SU-DHL-6 (cell line): ENCODE data around the gene ALDH16A1.

Source experiments
- EZH2phosphoT487 ChIP-seq: fragments of 200-600 bp; sonication (generic), shearing (Covaris generic); conservative IDR thresholded peaks from 2 replicates; pipeline ENCODE4 v1.6.1; 2018; ENCODE audit warnings: mild to moderate bottlenecking, antibody characterized with exemption, low read length, moderate library complexity, mixed read lengths
- TF ChIP-seq, protein P1 (sequence below): fragments of 200-600 bp; sonication (generic); IDR thresholded peaks from one replicate; pipeline ENCODE4 v1.5.1; 2017; ENCODE audit warnings: antibody characterized with exemption, mild to moderate bottlenecking, low read length, moderate library complexity; ENCODE audit not compliant: insufficient read depth, poor library complexity, severe bottlenecking

- TF ChIP-seq, protein P1, sequence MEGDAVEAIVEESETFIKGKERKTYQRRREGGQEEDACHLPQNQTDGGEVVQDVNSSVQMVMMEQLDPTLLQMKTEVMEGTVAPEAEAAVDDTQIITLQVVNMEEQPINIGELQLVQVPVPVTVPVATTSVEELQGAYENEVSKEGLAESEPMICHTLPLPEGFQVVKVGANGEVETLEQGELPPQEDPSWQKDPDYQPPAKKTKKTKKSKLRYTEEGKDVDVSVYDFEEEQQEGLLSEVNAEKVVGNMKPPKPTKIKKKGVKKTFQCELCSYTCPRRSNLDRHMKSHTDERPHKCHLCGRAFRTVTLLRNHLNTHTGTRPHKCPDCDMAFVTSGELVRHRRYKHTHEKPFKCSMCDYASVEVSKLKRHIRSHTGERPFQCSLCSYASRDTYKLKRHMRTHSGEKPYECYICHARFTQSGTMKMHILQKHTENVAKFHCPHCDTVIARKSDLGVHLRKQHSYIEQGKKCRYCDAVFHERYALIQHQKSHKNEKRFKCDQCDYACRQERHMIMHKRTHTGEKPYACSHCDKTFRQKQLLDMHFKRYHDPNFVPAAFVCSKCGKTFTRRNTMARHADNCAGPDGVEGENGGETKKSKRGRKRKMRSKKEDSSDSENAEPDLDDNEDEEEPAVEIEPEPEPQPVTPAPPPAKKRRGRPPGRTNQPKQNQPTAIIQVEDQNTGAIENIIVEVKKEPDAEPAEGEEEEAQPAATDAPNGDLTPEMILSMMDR: no peak
- TF ChIP-seq EZH2phosphoT487: no peak
Measured at GRCh38 chr19:49515767-49516166, 62.7 kb downstream of the ALDH16A1 start.
